Left lobe of liver (tissue), 2 donors: Measurements from ENCODE around the gene DNAJB14. TPM values are rescaled to one million over a fixed set of nuclear protein-coding genes. Genes with fewer than 3 reads are reported as not detected.

Source experiments
- ATAC-seq: fragments of 200-7000 bp; cut with Tn5 transposase; one replicate; pipeline ENCODE4 v1.9.1; 2020; ENCODE audit warnings: mild to moderate bottlenecking, moderate library complexity
- DNase-seq: peaks from one replicate; pipeline ENCODE4 v3.0.0-alpha.2; 2020; ENCODE audit warnings: low spot score
- total RNA-seq: library from RNA; stranded (reverse); gene quantifications from one replicate; pipeline ENCODE4 v1.2.1, GENCODE V29; 2021
- donor health status: DM: no; HTN: no; CAD: no; lungs with moderate emphysema.
- donor health status: DM: no; HTN: yes; CAD: no.

The DNAJB14 gene
- total RNA-seq, 1 donor from 2014 or later: 16.2 TPM

DNA sequence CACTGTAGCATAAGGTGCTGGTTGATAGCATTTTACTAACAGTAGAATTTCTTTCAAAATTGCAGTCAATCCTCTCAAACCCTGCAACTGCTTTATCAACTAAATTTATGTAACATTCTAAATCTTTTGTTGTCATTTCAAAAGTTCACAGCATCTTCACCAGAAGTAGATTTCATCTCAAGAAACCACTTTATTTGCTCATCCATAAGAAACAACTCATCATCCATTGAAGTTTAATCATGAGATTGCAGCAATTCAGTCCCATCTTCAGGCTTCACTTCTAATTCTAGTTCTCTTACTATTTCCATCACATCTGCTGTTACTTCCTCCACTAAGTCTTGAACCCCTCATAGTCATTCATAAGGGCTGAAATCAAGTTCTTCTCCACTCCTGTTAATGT, 73.8 kb downstream of the DNAJB14 start:
- DNase-seq (no peak), ATAC-seq (no peak)

- no peak for DNase-seq
- ATAC-seq: no peak
These were observed 78.3 kb downstream of the DNAJB14 start for GRCh38 chr4:99868126-99868596.

- ATAC-seq: no peak
These were observed 82.6 kb downstream of the DNAJB14 start for GRCh38 chr4:99863804-99864203.

DNA sequence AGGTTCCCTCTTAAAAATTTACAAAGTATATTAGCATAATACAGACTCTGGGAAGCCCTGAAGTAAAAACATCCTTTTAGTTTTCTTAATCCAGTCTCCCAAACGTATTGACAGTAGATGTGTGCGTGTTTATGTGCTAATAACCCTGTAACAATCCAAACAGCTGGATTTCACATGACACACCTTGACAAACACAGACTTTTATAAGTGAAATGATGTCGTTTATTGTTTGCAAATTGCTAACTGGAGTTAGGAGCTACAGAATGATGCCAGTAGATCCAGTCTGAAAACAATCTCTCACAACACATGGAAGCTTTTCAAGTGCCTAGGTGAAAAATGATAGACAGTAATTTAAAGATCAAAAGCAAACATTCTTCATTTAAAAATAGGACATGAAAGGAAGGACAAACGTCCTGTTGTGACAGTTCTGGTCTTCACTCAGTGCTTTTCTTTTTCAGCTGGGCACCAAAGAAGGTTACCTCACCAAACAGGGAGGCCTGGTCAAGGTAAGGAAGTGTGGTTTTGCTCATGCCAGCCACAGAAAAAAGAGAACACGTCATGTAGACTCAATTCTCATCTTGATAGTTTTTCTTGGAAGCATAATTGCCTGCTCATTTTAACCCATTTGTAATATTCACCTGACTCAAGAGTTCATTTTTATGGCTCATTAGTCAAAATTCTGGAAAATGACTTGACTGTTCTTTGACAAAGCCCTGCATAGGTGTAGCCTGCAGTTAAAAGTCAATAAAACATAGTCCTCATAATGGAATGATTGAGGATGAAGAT, 85.1 kb downstream of the DNAJB14 start:
- ATAC-seq (no peak), DNase-seq (no peak)

More at GRCh38 chr4:99863804-99864203, 82.6 kb downstream of the DNAJB14 start:
- no peak for DNase-seq

- no peak for ATAC-seq
- DNase-seq: no peak
These were observed 85.9 kb downstream of the DNAJB14 start for GRCh38 chr4:99860521-99860920.

DNA sequence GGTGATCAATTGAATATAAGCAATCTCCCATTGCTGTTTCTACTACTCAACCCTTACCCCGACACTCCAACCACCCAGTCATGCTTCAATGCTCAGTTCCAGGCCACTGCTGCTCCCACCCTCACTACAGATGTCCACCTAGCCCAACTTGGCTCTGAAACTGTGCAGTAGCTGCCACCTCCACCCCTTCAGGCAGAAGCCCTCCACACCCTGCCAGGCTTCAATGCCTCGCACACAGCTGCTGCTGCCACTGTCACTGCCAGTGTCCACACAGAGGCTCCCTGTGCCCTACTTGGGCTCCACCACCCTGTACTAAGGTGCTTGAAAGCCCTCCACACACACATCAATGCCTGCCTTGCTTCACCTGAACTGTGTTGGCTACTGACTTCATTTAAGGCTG, 86.8 kb downstream of the DNAJB14 start:
- ATAC-seq: no peak
- no peak for DNase-seq

DNA sequence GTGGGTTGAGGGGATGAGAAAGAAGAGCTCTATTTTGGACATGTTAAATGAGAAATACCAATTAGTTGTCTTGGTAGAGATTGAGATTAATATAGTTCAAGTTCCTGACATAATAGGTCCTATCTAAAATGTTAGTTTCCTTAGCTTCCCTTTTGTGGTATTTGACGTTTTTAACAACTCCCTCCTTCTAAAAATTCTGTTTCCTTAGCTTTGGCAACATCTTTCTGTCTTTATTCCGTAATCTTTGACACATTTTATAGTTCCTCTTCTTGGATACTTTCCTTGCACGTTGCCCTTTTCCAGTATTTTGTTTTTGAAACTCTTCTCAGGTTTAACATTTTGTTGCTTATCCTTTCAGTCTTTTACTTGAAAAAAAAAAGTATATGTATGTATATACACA, 89.1 kb downstream of the DNAJB14 start:
- DNase-seq: no peak
- ATAC-seq: no peak

- ATAC-seq (peak; percentile 32), DNase-seq (no peak)
These were observed 90.3 kb downstream of the DNAJB14 start for GRCh38 chr4:99856166-99856565.

GRCh38 chr4:99855678-99856077, 90.7 kb downstream of the DNAJB14 start:
- peak; percentile 26 for ATAC-seq
- DNase-seq: no peak

- DNase-seq (no peak), ATAC-seq (no peak)
These were observed 92.4 kb downstream of the DNAJB14 start for GRCh38 chr4:99853999-99854398.

DNA sequence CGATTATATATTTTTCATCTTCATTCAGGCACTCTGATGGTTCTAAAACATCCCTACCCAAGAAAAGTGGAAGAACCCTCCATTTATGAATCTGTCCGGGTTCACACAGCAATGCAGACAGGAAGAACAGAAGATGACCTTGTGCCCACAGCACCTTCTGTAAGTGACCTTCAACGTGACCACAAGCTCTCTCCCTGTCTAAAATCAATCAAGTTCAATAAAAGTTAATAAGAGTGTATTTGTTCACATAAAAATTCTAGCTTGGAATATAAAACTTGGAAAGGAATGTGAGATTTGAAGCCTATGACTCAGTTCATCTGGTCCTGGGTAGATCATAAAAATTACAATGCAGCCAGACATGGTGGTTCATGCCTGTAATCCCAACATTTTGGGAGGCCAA, 93.2 kb downstream of the DNAJB14 start:
- ATAC-seq: no peak

GRCh38 chr4:99852199-99852749, 94.1 kb downstream of the DNAJB14 start:
- ATAC-seq (no peak), DNase-seq (no peak)

More for the DNA sequence above, 93.2 kb downstream of the DNAJB14 start:
- no peak for DNase-seq

DNA sequence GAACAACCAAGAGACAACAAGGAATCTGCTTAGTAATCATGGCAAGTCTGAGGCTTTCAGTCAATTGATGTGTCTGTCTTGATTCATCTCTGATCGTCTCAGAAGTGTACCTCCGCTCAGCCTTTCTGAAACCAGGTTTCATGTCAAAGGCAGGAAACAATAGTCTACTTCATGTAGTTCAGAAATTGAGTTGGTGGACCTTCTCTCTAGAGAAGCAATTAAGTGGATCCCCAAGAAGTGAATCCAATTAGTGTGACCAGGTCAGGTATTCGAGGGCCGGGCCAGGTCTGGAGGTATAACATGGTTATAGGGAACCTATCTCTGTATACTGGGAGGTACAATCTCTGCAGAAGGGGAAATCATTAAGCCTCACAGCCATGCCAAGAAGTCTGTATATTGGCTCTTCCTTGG, 97.8 kb downstream of the DNAJB14 start:
- ATAC-seq (no peak), DNase-seq (no peak)

GRCh38 chr4:99847362-99847976, 98.9 kb downstream of the DNAJB14 start:
- ATAC-seq: no peak
- no peak for DNase-seq

DNA sequence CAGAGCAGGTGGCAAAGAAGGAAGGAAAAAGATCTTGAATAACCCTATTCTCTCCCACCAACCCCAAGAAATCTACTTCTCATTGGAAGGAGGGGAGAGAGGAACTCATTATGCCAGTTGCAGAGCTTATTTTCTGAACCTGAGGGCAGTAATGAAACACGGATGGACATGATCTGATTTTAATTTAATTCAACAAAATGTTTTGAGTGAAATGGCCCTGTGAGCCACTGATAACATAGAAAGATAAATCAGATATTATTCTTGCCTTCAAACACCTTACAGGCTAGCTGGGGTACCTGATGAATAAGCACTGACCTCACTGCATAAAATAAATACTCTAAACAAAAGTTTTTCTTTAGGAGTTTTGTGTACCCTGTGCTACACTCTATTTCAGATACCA, 99.5 kb downstream of the DNAJB14 start:
- DNase-seq: no peak
- ATAC-seq: no peak

Other genes with a start within 250 kb of the DNAJB14 start
- gene DAPP1, start 129.8 kb downstream of the DNAJB14 start, total RNA-seq: 0.78 TPM
- 12.3 TPM for gene LAMTOR3, start 52.2 kb downstream of the DNAJB14 start, total RNA-seq
- gene H2AZ1, start 3.7 kb upstream of the DNAJB14 start, total RNA-seq: 35.8 TPM
- gene DDIT4L, start 243.8 kb upstream of the DNAJB14 start, total RNA-seq: 0.33 TPM